Epithelial cell of proximal tubule (primary cell): ENCODE data around the gene SLK. TPM values are rescaled to one million over a fixed set of nuclear protein-coding genes. Genes with fewer than 3 reads are reported as not detected.

Source experiments
- DNase-seq: peaks from one replicate; pipeline ENCODE4 v3.0.0-alpha.2; 2011; ENCODE audit warnings: low read depth
- H3K4me3 ChIP-seq: 2 replicates; pipeline ENCODE4 v1.5.1; 2011; ENCODE audit warnings: low read depth, mild to moderate bottlenecking, low read length
- total RNA-seq: library from RNA; depleted of rRNA; stranded (reverse); fragments of >200 nt; gene quantifications from 2 replicates; pipeline ENCODE4 v1.2.3, GENCODE V29; 2015
- TF ChIP-seq, protein P1 (sequence below): conservative IDR thresholded peaks from 2 replicates; pipeline ENCODE4 v1.5.1; 2012; ENCODE audit warnings: low read depth, mild to moderate bottlenecking, low read length

The SLK gene
- total RNA-seq, 1 donor from 2014 or later = 30.4 TPM

DNA sequence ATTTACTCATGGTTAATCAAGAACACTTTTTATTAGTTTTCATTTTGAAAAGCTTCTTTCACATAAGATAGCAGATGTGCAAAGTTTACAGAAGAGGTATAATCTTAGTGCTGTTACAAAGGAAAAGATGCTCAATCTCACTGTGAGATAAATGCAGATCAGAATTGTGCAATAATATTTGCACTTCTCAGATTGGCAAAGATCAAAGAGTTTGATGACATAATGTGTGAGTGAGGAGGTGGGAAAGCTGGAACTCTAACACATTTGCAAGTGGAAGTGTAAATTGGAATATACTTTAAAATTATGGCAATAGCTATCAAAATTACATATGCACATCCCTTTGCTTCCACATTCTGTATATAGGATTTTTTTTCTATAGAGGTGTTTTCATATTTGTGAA lies 27.4 kb upstream of the SLK start:
- no peak overlapping the region for H3K4me3 ChIP-seq
- DNase-seq = no peak
- TF ChIP-seq, protein P1, sequence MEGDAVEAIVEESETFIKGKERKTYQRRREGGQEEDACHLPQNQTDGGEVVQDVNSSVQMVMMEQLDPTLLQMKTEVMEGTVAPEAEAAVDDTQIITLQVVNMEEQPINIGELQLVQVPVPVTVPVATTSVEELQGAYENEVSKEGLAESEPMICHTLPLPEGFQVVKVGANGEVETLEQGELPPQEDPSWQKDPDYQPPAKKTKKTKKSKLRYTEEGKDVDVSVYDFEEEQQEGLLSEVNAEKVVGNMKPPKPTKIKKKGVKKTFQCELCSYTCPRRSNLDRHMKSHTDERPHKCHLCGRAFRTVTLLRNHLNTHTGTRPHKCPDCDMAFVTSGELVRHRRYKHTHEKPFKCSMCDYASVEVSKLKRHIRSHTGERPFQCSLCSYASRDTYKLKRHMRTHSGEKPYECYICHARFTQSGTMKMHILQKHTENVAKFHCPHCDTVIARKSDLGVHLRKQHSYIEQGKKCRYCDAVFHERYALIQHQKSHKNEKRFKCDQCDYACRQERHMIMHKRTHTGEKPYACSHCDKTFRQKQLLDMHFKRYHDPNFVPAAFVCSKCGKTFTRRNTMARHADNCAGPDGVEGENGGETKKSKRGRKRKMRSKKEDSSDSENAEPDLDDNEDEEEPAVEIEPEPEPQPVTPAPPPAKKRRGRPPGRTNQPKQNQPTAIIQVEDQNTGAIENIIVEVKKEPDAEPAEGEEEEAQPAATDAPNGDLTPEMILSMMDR = no peak

DNA sequence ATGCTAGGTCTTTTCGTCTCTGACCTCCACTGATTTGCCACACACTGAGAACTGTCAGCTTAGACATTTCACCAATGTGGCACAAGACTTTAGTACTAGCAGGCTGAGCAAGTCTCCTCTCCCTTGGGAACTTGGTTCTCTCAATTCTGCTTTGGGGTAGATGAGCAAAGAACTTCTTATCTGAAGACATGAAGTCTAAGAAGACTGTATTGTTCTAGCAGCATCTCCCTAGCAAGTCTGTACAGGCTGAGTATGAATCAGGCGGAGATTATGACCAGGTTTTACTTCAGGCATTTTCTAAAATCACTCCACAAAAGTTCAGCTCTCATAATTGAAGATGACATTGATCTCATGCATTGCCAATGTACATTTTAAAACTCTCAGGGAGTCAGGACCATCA lies 25.1 kb upstream of the SLK start:
- TF ChIP-seq, protein P1 = no peak
- no peak for DNase-seq
- no peak overlapping the region for H3K4me3 ChIP-seq

DNA sequence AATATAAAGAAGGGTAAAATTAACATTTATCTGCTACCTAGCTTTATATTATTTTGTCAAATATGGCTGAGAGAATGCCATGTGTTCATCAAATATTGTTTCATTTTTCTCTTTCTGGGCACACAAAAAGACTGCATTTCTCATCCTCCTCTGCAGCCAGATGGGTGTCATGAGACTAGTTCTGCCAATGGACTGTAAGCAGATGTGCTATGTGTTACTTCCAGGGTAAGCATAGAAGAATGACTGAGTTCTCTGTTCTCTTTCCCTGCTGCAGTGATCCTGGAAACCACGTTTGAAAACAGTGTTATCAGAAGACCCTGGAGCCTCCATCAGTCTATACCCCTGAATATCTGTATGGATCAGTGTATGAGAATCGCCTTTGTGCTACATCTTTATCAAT lies 24.1 kb upstream of the SLK start:
- DNase-seq = no peak
- TF ChIP-seq, protein P1 = no peak
- H3K4me3 ChIP-seq = no peak overlapping the region

DNA sequence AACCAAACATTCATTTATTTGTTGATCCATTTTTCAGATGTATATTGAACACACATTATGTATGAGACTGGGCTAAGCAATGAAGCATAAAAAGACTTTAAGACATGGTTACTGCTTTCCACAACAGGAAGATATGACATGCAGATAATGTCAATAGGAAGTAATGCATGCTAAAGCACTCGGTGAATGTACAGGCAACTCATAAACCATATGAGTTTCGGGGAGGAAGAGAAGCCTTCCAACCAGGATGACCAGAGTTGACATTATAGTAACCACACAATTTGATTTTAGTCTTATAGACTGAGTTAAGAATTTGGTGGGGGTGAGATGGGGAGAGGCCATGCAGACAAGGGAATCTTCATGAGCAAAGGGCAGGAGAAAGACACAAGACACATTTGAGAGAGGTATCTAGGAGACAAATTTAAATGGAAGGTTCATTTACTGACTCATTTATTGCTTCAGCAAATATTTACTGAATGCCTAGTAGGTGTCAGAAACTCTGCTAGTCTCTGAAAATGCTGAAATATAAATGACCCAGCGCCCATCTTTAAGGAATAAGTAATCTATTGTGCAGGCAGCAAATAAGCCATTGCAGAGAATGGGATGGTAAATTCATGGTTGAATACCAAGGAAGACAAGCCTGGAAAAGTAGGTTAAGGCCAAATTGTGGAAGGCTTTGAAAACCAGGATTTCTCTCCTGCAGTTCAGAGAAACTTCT lies 19.0 kb upstream of the SLK start:
- TF ChIP-seq, protein P1 = no peak
- H3K4me3 ChIP-seq = no peak overlapping the region
- no peak for DNase-seq

DNA sequence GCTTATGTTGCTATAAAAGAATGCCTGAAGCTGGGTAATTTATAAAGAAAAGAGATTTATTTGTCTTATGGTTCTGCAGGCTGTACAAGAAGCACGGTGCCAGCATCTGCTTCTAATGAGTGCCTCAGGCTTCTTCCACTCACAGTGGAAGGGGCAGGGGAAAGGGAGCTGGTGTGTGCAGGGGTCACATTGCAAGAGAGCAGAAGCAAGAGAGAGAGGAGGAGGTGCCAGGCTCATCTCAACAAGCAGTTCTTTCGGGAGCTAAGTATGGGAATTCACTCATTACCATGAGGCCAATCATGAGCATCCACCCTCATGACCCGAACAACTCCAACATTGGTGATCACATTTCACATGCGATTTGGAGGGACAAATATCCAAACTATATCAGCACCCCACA lies 17.2 kb upstream of the SLK start:
- TF ChIP-seq, protein P1 = no peak

DNA sequence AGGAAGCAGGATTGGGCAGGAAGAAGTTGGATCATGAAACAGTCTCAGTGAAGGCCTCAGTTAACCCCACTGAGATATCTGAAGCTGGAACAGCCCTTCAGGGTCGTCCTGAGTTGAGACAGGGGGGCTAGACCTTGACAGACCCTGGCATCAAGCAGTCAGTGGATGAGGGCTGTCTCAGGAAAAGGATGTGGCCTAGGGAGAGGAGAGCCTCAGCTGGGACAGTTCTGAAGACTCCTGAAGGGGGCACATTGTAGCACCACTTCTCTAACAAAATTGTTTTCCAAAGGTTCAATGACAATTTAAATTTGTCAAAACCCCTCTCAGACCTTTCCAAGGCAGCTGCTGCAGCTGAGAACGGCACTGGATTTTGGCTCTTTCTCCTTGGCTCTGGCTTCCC lies 15.8 kb upstream of the SLK start:
- no peak for DNase-seq
- TF ChIP-seq, protein P1 = no peak
- no peak overlapping the region for H3K4me3 ChIP-seq

More for the DNA sequence above, 17.2 kb upstream of the SLK start:
- no peak for DNase-seq
- no peak overlapping the region for H3K4me3 ChIP-seq

DNA sequence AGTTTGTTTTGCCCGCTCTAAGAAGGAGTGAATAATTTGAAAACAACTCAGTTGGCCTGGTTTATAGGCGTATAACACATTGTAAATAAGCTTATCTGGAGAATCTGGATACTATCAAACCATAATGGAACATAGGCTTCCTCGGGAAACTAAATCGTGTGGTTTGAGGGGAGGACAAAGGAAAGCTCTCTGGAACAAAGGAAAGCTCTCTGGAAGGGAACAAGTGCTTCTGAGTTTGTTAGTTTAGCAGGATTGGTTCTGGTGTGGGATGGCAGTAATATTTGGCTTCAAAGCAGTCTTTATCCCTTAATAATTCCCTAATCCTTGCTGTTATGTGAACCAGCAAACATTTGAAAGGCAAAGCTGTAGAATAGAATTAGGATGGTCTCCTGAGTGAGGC lies 15.0 kb upstream of the SLK start:
- no peak for DNase-seq
- no peak overlapping the region for H3K4me3 ChIP-seq
- TF ChIP-seq, protein P1 = no peak
